EL (cell line): ENCODE measurements around the gene BRAT1.
A peak's percentile ranks its signal among the peaks of the same experiment; 100 is the strongest.
"Not testable (repeated sequence)": the region's sequence is repeated elsewhere in the genome, so short reads cannot be mapped to it uniquely, and the experiment has no call there.

Experiments
- DNase-seq: peaks from one replicate; pipeline ENCODE4 v3.0.0-alpha.2; 2016

BRAT1 gene

DNA sequence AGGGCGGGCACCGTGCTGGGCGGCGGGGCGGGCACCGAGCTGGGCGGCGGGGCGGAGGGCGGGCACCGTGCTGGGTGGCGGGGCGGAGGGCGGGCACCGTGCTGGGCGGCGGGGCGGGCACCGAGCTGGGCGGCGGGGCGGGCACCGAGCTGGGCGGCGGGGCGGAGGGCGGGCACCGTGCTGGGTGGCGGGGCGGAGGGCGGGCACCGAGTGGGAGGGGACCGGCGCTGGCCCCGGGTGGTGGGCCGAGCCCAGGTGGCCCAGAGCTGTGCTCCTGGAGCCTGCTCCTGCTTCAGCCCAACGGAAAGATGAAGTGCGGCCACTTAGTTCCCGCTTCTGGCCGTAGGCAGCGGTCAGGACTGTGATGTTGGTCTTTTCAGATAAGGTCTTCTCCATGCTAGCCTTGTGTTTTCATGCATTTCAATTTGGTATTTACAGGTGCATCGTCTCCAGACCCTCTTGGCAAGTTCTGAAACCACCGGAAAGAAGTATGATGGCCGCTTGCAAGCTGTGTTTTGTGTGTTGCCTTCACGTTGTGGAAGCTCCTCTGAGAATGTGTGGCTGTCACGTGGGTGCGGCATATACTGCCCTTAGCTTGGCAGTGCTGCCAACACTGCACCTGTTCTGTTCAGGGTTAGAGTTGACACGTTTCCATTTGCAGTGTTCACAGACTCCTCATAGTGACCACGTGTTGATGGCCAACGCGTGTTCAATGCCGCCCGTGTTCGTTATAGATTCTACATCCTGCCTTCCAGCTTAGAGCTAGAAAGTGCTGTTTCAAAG, 28.7 kb upstream of the BRAT1 start:
- DNase-seq: no peak

DNA sequence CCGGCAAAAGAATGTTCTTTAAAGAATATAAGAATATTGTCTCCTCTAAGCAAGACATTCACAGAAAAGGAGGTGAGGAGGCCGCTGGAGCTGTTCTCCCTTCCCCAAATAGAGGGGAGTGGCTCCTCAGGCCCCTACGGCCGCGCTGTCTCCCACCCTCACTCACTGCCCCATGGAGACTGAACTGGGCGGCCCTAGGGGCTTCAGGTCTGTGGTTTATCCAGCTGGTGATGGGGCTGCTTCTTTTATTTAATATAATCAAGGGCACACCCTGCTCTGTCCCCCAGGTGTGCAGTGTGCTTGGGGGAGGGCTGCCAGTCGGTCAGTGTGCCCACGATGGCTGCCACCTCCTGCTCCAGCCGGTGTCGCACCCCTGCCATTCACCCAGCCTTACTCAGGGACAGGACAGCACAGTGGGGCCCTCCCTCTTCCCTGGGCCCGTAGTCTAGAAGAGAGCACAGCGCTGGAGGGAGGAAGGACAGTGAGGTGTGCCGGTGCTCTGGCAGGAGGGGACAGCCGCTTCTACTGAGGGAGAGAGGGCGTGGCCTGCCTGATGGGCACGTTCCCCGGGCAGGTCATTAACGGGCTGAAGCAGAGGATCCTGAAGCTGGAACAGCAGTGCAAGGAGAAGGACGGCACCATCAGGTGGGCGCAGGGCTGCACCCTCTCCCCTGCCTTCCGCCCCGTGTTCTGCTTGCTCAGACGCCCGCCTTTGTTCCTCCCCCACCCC, 26.8 kb upstream of the BRAT1 start:
- no peak for DNase-seq

DNA sequence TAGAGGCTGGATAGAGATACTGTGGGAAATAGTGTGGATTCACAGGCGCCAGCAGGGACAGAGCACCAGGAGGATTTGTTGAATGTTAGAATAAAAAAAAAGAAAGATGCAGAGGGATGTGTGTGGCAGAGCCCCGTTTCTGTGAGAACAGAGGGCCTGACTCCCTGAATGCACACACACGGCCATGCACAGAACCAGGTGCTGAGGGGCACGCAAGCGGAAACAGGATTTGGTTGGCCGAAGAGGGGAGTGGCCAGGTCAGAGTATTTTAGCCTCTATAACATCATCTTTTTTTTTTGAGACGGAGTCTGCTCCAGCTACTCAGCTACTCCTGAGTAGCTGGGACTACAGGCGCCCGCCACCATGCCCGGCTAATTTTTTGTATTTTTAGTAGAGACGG, 25.3 kb upstream of the BRAT1 start:
- DNase-seq: no peak

DNA sequence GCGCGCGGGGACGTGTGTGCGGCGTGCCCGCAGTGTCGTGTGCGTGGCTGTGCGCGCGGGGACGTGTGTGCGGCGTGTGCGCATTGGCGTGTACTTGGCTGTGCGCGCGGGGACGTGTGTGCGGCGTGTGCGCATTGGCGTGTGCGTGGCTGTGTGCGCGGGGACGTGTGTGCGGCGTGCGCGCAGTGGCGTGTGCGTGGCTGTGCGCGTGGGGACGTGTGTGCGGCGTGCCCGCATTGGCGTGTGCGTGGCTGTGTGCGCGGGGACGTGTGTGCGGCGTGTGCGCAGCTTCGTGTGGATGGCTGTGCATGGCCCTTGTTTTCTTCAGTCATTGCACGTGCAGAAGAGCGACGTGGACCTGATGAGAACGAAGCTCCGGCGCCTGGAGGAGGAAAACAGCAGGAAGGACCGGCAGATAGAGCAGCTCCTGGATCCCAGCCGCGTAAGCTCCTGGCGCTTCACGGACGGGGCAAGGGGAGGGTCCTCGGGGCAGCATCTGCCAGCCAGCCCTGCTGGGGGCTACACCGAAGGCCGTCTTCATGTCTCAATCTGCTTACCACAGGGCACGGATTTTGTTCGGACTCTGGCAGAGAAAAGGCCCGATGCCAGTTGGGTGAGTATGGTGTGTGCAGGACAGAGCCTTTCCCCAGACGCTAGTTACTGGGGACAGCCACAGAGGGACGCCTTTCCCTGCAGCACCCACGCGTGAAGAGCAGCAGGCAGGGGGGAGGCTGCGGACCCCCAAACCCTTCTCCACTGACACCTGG, 22.8 kb upstream of the BRAT1 start:
- no peak for DNase-seq

DNA sequence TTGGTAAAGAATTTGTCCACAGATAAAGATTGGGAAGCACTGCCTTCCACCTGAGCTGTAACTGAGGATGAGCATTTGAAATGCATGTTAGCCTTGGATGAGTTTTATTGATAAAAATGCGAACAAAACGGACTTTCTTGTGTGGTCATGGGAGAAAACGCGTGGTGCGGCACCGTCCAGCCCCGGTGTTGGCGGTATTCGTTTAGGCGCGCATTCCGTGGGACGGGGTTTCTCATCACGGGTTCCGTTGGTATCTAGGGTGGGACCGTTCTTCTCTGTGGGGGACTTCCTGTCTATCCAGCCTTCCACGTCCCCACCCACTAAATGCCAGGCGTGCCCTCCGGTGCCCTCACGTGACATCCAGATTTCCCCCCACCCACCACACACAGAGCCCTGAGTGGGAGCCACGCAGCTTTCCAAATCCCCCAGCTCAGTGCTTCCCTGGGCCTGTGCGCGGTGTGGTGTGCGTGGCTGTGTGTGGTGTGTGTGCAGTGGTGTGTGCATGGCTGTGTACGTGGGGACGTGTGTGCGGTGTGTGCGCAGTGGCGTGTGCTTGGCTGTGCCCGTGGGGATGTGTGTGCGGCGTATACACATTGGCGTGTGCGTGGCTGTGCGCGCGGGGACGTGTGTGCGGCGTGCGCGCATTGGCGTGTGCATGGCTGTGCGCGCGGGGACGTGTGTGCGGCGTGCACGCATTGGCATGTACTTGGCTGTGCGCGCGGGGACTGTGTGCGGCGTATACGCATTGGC, 21.6 kb upstream of the BRAT1 start:
- DNase-seq: no peak

DNA sequence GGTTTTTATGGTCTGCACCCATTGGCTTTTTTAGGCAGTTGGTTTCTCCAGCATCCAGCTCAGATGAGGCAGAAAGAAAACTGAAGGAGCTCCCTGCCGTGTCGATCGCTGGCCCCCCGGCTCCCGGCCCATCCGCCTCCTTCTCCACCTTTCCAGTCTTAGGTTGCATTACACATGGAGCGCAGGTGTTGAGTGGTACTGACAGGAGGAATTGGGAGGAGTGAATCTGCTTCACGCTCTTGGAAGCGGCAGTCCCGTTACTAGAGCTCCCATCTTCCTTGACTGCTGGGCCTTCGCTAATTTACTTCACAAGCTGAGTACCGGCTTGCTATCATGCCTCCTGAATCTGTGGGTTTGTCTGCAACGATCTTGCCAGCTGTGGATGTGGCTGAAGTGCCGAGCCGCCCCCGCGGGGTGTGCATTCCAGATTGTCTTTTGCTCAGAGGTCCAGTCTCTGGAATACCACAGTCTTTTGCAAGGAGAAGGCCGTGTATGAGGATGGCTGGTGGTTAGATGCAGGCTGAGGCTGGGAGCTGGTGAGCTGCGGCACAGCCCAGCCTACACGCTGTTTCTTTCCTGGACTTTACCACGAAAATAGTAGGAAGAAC, 20.5 kb upstream of the BRAT1 start:
- DNase-seq: no peak

DNA sequence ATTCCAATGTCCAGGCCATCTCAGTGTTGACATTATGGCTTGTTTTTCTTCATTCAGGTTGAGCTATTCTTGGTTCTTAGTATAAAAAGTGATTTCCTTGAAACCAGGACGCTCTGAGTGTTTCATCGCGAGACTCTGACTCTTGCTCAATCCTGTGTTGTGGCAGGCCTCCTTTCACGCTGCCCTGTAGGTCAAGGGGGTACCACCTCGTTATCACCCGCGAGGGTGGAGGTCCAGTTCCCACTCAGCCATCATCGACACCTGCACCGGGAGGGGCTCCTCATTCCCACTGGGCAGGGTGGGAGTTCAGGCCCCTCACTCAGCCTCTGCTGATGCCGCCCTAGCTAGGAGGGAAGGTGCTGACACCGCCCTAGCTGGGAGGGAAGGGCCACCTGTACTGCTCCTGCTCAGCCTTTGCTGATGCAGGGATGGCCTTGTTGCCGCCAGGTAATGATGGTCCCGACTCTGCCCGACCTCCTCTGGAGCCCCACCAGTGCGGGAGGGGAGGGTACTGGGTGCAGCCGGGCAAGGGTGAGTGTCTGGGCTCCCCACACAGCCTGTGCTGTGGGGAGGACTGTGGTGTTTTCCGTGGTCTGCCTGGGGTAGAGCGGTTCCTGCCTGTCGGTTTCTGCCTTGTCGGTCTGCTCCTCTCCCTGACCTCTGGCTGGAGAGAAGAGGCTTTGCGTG, 19.9 kb upstream of the BRAT1 start:
- no peak for DNase-seq

DNA sequence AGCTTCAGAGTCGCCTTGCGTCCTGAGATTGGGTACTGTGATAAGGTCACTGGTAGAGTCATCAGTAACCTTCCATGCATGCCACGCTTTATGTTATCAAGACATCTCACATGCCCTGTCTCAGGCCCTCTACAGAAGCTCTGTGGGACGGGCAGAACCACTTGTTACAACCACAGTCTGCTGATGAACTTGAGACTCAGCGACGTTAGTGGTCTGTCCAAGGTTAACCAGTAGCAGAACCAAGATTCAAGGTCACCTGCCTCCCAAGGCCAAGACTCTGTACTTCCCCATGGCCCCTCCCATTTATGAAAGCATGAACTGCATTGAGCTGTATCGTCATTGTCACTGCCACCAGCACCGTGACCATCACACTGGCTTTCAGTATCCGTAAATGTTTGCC, 18.4 kb upstream of the BRAT1 start:
- DNase-seq: no peak

DNA sequence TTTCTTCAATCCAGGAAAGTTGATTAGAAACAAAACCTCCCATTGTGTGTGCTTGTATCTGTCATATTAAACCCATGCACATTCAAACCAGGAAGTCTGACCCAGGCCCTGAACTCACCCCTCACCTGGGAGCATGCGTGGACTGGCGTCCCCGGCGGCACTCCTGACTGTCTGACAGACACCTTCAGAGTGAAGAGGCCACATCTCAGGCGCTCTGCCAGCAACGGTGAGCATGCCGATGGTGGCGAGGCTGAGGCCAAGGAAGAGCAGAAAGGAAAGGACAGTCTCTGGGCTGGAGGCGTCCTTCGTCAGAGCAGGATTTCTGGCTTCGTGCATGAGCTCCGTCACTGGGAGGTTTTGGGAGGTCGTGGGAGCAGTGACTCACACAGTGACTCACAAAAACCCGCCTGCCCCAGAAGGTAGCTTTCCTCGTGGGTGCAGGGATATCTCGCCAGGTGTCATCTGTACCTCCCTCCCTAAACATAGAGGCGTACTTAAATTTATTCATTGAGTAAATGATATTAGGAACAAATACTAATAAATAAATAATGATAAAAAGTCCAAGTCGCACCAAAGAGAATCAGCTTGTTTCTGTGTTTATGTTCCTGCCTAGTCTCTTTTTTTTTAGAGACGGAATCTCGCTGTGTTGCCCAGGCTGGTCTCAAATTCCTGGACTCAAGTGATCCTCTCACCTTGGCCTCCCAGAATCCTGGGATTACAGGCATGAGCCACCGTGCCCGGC, 16.9 kb upstream of the BRAT1 start:
- peak; percentile 42 for DNase-seq

DNA sequence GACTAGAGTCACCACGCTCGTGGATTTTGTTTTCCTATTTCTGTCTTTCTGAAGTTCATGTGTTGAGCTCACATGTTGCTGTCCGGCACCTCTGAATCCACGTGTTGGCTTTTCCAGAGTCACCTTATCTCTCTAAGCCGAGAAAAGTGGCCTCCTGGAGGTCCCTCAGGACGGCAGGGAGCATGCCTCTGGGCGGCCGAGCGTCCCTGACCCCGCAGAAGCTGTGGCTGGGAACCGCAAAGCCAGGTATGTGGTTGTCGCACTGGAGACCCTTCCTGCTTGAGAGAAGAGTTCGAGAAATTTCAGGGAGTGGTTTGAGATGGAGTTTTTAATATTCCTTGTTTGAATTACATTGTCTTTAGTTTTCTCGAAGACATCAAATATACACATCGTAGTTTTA, 16.1 kb upstream of the BRAT1 start:
- DNase-seq: no peak

DNA sequence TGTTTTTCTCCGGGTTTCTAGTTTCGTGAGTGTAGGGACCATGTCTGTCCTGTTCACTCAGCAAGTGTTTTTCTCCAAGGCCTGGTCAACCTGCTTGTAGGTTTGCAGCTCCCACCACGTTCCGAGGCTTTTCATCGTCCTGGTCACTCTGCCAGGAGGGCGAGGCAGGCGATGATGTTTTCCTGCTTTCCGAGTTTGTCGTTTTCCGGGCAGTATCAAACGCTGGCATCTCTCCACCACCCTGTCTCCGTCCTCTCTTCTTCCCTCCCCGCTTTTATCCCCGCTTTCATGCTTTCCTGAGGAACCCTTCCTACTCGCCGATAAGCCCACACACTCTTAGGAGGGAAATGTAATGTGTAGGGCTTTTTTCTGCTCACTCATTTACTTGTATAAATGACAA, 14.7 kb upstream of the BRAT1 start:
- no peak for DNase-seq

DNA sequence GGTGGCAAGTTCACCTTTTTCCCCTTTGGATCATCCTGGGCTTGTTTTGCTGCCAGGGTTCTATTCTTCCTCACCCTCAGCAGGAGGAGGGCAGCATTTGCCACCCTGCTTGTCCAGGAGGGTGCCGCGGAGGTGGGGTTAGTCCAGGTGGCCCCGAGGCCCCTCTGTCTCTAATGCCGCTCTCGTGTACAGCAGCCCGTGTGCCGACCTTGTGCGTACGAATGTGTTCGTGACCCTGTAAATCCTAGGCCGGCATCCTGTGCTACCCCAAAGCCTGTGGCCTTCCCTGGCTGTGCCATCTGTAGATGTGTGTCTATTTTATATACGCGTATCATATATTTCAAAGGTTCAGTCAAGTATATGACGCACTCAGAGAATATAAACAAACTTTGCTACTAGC, 14.1 kb upstream of the BRAT1 start:
- no peak for DNase-seq

DNA sequence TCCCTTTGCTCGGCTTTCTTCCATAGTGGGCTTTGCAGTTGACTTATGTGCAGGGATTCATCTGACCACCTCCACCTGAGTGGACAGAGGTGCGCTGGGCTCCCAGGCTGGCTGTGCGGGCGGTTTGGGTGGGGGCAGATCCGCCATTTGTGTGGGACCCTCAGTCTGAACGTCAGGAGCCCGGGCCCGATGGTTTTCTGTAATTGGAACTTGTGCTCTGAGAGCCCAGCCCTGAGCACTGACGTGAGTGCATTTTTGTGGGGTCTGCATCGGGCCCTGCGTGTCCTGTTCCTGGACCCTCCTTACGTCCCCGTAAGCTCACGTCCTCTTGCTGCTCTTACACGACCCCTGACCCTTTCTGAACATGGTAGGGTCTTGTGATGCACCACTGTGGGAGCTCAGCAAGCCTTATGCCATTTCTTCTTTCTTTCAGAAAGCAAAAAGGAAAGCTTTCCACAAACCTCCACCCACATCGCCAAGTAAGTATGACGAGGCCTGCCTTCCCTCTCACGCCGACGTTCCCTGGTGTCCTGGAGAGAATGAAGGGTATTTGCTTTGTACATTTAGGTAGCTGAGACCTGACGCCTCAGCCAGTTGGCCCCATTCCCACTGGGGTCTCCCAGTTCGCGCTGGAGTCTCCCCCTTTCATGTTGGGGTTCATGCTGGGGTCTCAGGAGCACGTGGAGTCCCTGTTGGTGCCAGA, 13.3 kb upstream of the BRAT1 start:
- no peak for DNase-seq

DNA sequence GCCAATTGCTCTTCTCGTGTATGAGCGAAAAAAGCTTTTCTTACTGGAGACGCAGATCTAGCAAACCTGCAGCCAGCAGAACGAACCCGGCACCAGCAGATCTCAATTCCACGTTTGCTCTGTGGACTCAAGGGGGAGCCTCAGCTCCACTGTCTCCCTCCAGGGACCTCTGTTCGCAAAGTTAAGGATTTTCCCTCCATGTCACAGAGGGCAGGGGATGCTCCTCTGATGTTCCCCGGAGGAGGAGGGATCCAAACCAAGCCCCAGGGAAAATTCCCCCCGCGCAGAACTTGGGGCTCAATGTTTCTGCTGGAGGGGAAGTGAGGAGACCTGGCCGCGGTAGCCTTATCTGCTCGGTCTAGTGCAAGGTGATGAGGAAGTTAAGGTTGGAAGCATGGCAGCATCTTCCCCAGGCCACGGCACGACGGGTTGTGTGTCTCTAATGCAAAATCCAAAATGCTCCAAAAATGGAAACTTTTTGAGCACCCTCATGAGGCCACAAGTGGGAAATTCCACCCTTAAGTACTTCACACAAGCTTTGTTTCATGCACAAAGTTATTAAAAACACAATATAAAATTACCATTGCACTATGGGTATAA, 12.5 kb upstream of the BRAT1 start:
- peak; percentile 38 for DNase-seq

DNA sequence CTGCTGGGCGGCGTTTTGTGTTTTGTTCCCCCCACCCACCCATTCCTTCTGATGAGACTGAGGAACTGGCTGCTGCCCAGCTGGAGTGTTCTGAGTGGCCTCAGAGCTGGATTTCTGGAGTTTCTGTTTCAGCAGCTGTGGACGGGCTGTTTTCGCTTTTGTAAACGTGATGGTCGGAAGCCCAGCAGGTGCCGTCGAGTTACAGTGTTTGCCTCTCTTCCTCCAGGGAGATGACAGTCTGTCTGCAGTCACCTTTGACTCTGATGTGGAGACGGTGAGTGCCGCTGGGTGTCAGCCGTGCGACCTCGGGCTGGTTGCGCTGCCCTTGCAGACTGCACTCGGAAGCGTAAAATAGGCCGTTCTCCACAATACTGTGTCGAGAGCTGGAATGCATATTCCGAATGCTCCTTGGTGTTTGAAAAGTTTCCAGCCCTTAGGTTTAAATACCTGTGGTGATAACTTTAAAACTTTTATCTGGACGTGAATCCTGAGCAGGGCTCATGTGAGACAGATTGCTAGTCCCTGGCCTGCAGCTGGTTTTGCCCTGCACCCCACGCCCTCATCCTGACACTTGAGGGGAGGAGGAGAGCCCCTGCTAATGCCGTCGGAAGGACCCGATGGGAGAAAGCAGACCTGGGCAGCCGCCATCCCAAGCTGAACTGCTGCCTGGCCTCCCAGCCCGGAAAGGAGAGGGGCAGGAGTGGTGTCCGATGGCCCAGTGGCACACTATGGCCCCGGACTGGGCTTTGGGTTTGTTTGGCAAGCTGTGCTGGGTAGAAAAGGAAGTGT, 11.8 kb upstream of the BRAT1 start:
- DNase-seq: no peak

DNA sequence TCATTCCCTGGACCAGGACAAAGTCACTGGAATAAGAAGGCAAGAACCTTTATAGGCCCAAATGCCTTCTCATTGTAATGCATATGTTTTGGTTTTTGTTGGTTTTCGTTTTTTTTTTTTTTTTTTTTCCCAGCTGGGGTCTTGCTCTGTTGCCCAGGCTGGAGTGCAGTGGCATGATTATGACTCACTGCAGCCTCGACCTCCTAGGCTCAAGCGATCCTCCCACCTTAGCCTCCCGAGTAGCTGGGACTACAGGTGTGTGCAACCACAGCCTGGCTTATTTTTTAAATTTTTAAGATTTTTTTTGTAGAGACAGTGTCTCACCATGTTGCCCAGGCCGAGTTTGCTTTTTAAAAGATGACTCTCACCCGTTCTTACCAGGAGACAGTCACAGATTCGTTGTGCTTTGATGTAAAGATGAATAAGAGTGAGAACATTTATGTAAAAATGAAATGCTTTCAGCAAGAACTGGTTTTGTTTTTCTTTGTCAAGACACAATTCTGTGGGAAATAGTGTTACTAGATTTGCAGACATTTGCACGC, 11.1 kb upstream of the BRAT1 start:
- no peak for DNase-seq

DNA sequence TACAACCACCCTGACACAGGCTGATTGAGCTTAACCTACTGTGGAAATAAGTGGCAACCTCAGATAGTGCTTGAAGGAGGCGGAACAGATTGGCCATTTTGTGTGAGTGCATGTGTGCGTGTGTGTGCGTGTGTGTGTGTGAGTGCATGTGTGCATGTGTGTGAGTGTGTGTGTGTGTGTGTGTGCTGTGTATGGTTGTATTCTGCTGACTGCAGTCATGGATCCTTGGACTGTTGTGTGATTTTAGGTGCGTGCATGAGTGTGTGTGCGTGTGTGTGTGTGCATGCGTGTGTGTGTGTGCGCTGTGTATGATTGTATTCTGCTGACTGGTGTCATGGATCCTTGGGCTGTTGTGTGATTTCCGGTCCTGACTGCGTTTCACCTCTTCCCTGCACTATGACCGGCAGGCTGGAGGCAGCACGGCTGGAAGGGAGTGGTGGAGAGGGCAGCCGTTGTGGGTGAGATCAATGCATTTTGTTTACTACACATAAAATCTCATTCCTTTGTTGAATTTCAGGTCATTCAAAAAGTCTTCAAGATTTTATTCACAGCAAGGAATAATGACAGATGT, 9.7 kb upstream of the BRAT1 start:
- DNase-seq: no peak

DNA sequence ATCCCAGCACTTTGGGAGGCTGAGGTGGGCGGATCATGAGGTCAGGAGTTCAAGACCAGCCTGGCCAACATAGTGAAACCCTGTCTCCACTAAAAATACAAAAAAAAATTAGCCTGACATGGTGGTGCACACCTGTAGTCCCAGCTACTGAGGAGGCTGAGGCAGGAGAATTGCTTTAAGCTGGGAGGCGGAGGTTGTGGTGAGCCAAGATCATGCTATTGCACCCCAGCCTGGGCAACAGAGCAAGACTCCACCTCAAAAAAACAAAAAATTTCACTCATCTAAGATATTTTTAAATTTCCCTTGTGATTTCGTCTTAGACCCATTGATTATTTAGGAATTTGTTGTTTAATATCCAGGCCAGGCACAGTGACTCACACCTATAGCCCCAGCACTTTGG, 8.6 kb upstream of the BRAT1 start:
- DNase-seq: not testable (repeated sequence)
